SK-N-SH (cell line): ENCODE data around the gene TAF6L. TPM values are rescaled to one million over a fixed set of nuclear protein-coding genes. Genes with fewer than 3 reads are reported as not detected.

ENCODE experiments used
- CTCF ChIA-PET: fragments of 300-600, 350-600 bp; formaldehyde crosslinking; extraction: SDS; loops from one replicate; lab custom pipeline; 2021; lab: Yijun Ruan, JAX
- POLR2A ChIA-PET: fragments of 350-600 bp; sonication (Branson Sonifier 250); formaldehyde crosslinking; extraction: SDS; loops from one replicate; lab custom pipeline; 2020; ENCODE audit warnings: antibody characterized with exemption, inconsistent platforms; lab: Yijun Ruan, JAX
- DNase-seq: peaks from one replicate; pipeline ENCODE4 v3.0.0; 2012
- H2AFZ ChIP-seq: fragments of 200-600 bp; sonication (generic); 2 replicates; pipeline ENCODE4 v1.8.1; 2016; ENCODE audit warnings: antibody characterized with exemption, mild to moderate bottlenecking, low read depth
- H3F3A ChIP-seq: fragments of 200-600 bp; sonication (generic); replicated peaks from 2 replicates; pipeline ENCODE3; 2016; ENCODE audit warnings: antibody characterized with exemption, mild to moderate bottlenecking; ENCODE audit not compliant: insufficient read depth
- H3K27ac ChIP-seq, 2 experiments: fragments of 200-500 bp in 1 of 2; fragments of 200-600 bp in 1 of 2; sonication (Bioruptor generic) in 1 of 2; sonication (generic), shearing (Covaris generic) in 1 of 2; 2 replicates each; pipeline versions ENCODE4 v1.5.1 to v1.6.1; 2014 to 2016; ENCODE audit warnings: low read depth in 2 of 2, inconsistent platforms in 1 of 2, low read length in 1 of 2, mild to moderate bottlenecking in 1 of 2, mixed read lengths in 1 of 2
- H3K27me3 ChIP-seq: fragments of 200-600 bp; sonication (generic), shearing (Covaris generic); 2 replicates; pipeline ENCODE4 v1.6.1; 2016; ENCODE audit warnings: mixed run types; ENCODE audit not compliant: insufficient read depth
- H3K36me3 ChIP-seq, 2 experiments: fragments of 200-500 bp in 1 of 2; fragments of 200-600 bp in 1 of 2; sonication (Bioruptor generic) in 1 of 2; sonication (generic) in 1 of 2; replicated peaks in 1 of 2; 2 replicates each; pipeline versions ENCODE3 to v1.5.1; 2014 to 2016; ENCODE audit warnings: low read length in 1 of 2, mild to moderate bottlenecking in 1 of 2; ENCODE audit not compliant: insufficient read depth in 2 of 2, control insufficient read depth in 1 of 2
- H3K4me1 ChIP-seq, 2 experiments: fragments of 200-500 bp in 1 of 2; fragments of 200-600 bp in 1 of 2; sonication (Bioruptor generic) in 1 of 2; sonication (generic), shearing (Covaris generic) in 1 of 2; 2 replicates each; pipeline versions ENCODE4 v1.5.1 to v1.6.1; 2014 to 2016; ENCODE audit warnings: low read depth in 1 of 2, low read length in 1 of 2, mixed run types in 1 of 2; ENCODE audit not compliant: insufficient read depth in 2 of 2, control insufficient read depth in 1 of 2
- H3K4me2 ChIP-seq: fragments of 200-600 bp; sonication (generic), shearing (Covaris generic); 2 replicates; pipeline ENCODE4 v1.6.1; 2017; ENCODE audit warnings: mixed run types
- H3K4me3 ChIP-seq, 2 experiments: fragments of 200-500 bp in 1 of 2; fragments of 200-600 bp in 1 of 2; sonication (Bioruptor generic) in 1 of 2; sonication (generic), shearing (Covaris generic) in 1 of 2; 2 replicates each; pipeline versions ENCODE4 v1.5.1 to v1.8.1; 2014 to 2016; ENCODE audit warnings: low read depth in 2 of 2, inconsistent platforms in 1 of 2, low read length in 1 of 2, mild to moderate bottlenecking in 1 of 2, mixed read lengths in 1 of 2, moderate library complexity in 1 of 2
- H3K79me2 ChIP-seq: fragments of 200-600 bp; sonication (generic); 2 replicates; pipeline ENCODE4 v1.8.1; 2017; ENCODE audit warnings: mild to moderate bottlenecking; ENCODE audit not compliant: insufficient read depth
- H3K9ac ChIP-seq: fragments of 200-600 bp; sonication (generic); 2 replicates; pipeline ENCODE4 v1.6.1; 2017; ENCODE audit warnings: mixed run types
- H3K9me2 ChIP-seq: fragments of 200-600 bp; sonication (generic); 2 replicates; pipeline ENCODE4 v1.6.1; 2017; ENCODE audit warnings: mixed run types
- H3K9me3 ChIP-seq: fragments of 200-600 bp; sonication (generic); 2 replicates; pipeline ENCODE4 v1.6.1; 2017; ENCODE audit warnings: mixed run types, mild to moderate bottlenecking, moderate library complexity
- H4K20me1 ChIP-seq: fragments of 200-600 bp; sonication (generic); 2 replicates; pipeline ENCODE4 v1.6.1; 2017; ENCODE audit warnings: mild to moderate bottlenecking, mixed run types; ENCODE audit not compliant: insufficient read depth
- CTCF ChIP-seq: fragments of 200-600 bp; sonication (generic); IDR thresholded peaks from 2 replicates; pipeline ENCODE4 v1.6.1; 2017; ENCODE audit warnings: antibody characterized with exemption, mild to moderate bottlenecking, moderate library complexity
- ELF1 ChIP-seq: IDR thresholded peaks from 2 replicates; pipeline ENCODE4 v1.4.0; 2012
- FOXM1 ChIP-seq: IDR thresholded peaks from 2 replicates; pipeline ENCODE4 v1.4.0; 2012; ENCODE audit warnings: low read depth, mild to moderate bottlenecking
- GABPA ChIP-seq: IDR thresholded peaks from 2 replicates; pipeline ENCODE4 v1.4.0; 2012; ENCODE audit warnings: low read depth, mild to moderate bottlenecking
- JUND ChIP-seq: IDR thresholded peaks from 2 replicates; pipeline ENCODE4 v1.4.0; 2012
- MAX ChIP-seq: IDR thresholded peaks from 2 replicates; pipeline ENCODE4 v1.4.0; 2012; ENCODE audit warnings: low read depth
- MXI1 ChIP-seq: IDR thresholded peaks from 2 replicates; pipeline ENCODE4 v1.6.1; 2012; ENCODE audit warnings: mild to moderate bottlenecking, low read depth, low read length, improper control_type of control experiment
- PBX3 ChIP-seq: IDR thresholded peaks from 2 replicates; pipeline ENCODE4; 2012
- POLR2AphosphoS5 ChIP-seq: IDR thresholded peaks from 2 replicates; pipeline ENCODE4 v1.6.1; 2012; ENCODE audit warnings: low read depth, low read length
- SIN3A ChIP-seq: IDR thresholded peaks from 2 replicates; pipeline ENCODE4 v1.6.1; 2012; ENCODE audit warnings: low read depth, mild to moderate bottlenecking, low read length, moderate library complexity, borderline replicate concordance
- SMC3 ChIP-seq: IDR thresholded peaks from 2 replicates; pipeline ENCODE4 v1.6.1; 2012; ENCODE audit warnings: low read depth, low read length, improper control_type of control experiment
- TCF12 ChIP-seq: IDR thresholded peaks from 2 replicates; pipeline ENCODE4 v1.4.0; 2012
- ZBTB33 ChIP-seq: IDR thresholded peaks from 2 replicates; pipeline ENCODE4 v1.4.0; 2012; ENCODE audit warnings: low read depth, borderline replicate concordance
- WGBS: methylation state at CpG from one replicate; pipeline ENCODE4 v1.1.6; 2017; ENCODE audit warnings: low lambda C conversion rate; 5-methylcytosine and 5-hydroxymethylcytosine counted together
- polyA plus RNA-seq, 3 experiments: library from polyadenylated mRNA; depleted of rRNA; stranded (reverse); fragments of >200 nt; gene quantifications; 2 replicates each; pipeline ENCODE4 v1.2.3, GENCODE V29; 2012

TAF6L gene
- polyA plus RNA-seq, 1 of the 3 experiments (the other 2 are of a cell fraction) = 33.6 TPM

GRCh38 chr11:62796281-62796680, 25.1 kb downstream of the TAF6L start:
- Histone ChIP-seq H3K9me2 (no peaks in the 10 kb centered on the region), H3K27ac (no peak overlapping the region), H3K27me3 (no peaks in the 10 kb centered on the region), H3K4me1 (peaks cover 5 to 6% of the 10 kb centered on the region in 2 experiments; a peak in 3 of 4 replicates), H3K9ac (no peak overlapping the region), H3K79me2 (peaks cover 11% of the 10 kb centered on the region), H3F3A (peaks cover 45% of the 10 kb centered on the region), H2AFZ (no peak overlapping the region), H3K9me3 (no peaks in the 10 kb centered on the region), H3K4me2 (no peak overlapping the region), H3K36me3 (peaks cover 74 to 86% of the 10 kb centered on the region in 2 experiments), H3K4me3 (no peak overlapping the region), H4K20me1 (no peaks in the 10 kb centered on the region)
- no peak for DNase-seq
- ChIA-PET CTCF (interaction anchor here (0.9 to 4.4 kb wide), 3 partner anchors 10 to 85 kb away, joined by 3 to 25 read pairs (median 4); partner anchors contain the start of genes SLC3A2 and TMEM179B), POLR2A (interaction anchor here (0.8 to 0.9 kb wide), 2 partner anchors 10 kb away, joined by 3 to 4 read pairs; partner anchors contain the start of gene NXF1)
- TF ChIP-seq ELF1 = no peak
- no peak for TF ChIP-seq SMC3
- no peak for TF ChIP-seq MAX
- 87% methylated on average over 7 of the region's 7 CpGs for WGBS

GRCh38 chr11:62799486-62799885, 28.3 kb downstream of the TAF6L start:
- no peak overlapping the region for H3K4me3 ChIP-seq
- TF ChIP-seq SIN3A (no peak), TCF12 (no peak), POLR2AphosphoS5 (no peak), MXI1 (no peak), ZBTB33 (no peak), GABPA (no peak), FOXM1 (no peak), JUND (no peak), CTCF (no peak), PBX3 (no peak)
- TF ChIP-seq, all 33 proteins: peak for 0
- Histone ChIP-seq H3K36me3 (peaks cover 75 to 87% of the 10 kb centered on the region in 2 experiments), H4K20me1 (peaks cover 12% of the 10 kb centered on the region; the same call in 1 of the 2 replicates), H3K27me3 (no peaks in the 10 kb centered on the region), H3F3A (peaks cover 26% of the 10 kb centered on the region), H3K4me2 (no peak overlapping the region), H2AFZ (no peak overlapping the region), H3K9ac (no peak overlapping the region), H3K4me1 (peaks cover 8 to 13% of the 10 kb centered on the region in 2 experiments), H3K79me2 (peaks cover 34% of the 10 kb centered on the region), H3K9me2 (no peaks in the 10 kb centered on the region), H3K27ac (no peak overlapping the region), H3K9me3 (no peaks in the 10 kb centered on the region)
- ChIA-PET CTCF (no interaction called here), POLR2A (no interaction called here)
- 100% methylated on average over 2 of the region's 10 CpGs for WGBS
- no peak for DNase-seq
